Caco-2 (cell line): ENCODE measurements around the gene C1QA. TPM values are rescaled to one million over a fixed set of nuclear protein-coding genes. Genes with fewer than 3 reads are reported as not detected.

ENCODE experiments used
- BruUV-seq: library from RNA; stranded (reverse); fragments of 400-500 nt; replicated peaks from 2 replicates; lab custom pipeline; 2021; lab: Mats Ljungman, UMichigan
- CTCF ChIA-PET: fragments of 300-600 bp; sonication (Branson Sonifier 250); formaldehyde crosslinking; loops from one replicate; lab custom pipeline; 2022; ENCODE audit warnings: antibody characterized with exemption; lab: Charles Lee
- POLR2A ChIA-PET: fragments of 300-600 bp; sonication (Branson Sonifier 250); formaldehyde crosslinking; loops from one replicate; lab custom pipeline; 2022; ENCODE audit warnings: antibody characterized with exemption; lab: Charles Lee
- DNase-seq, 2 experiments: peaks; one replicate each; pipeline versions ENCODE4 v3.0.0 to v3.0.0-alpha.2; 2020 to 2022
- H3K27me3 ChIP-seq: replicated peaks from 2 replicates; pipeline ENCODE4 v1.6.0; 2011; ENCODE audit warnings: low read length; ENCODE audit not compliant: control insufficient read depth, insufficient read depth
- H3K36me3 ChIP-seq: 2 replicates; pipeline ENCODE4 v1.5.1; 2011; ENCODE audit warnings: low read length; ENCODE audit not compliant: control insufficient read depth, insufficient read depth
- H3K4me1 ChIP-seq: fragments of 250-450 bp; sonication (Bioruptor Pico); 2 replicates; pipeline ENCODE4 v1.5.1; 2020; ENCODE audit warnings: mild to moderate bottlenecking
- H3K4me3 ChIP-seq: 2 replicates; pipeline ENCODE4 v1.5.1; 2011; ENCODE audit warnings: low read depth, mild to moderate bottlenecking, control low read depth, low read length
- H3K9me3 ChIP-seq: fragments of 250-450 bp; sonication (Bioruptor Pico); 2 replicates; pipeline ENCODE4 v1.5.1; 2020; ENCODE audit warnings: mild to moderate bottlenecking, moderate library complexity
- H3K27ac Mint-ChIP-seq: one replicate; pipeline ENCODE4 v1.8.0; 2022; ENCODE audit warnings: mixed read lengths; ENCODE audit not compliant: unreplicated experiment
- H3K27me3 Mint-ChIP-seq: one replicate; pipeline ENCODE4 v1.8.0; 2022; ENCODE audit warnings: mixed read lengths; ENCODE audit not compliant: insufficient read depth, unreplicated experiment
- H3K36me3 Mint-ChIP-seq: one replicate; pipeline ENCODE4 v1.8.0; 2022; ENCODE audit warnings: mild to moderate bottlenecking, mixed read lengths; ENCODE audit not compliant: insufficient read depth, unreplicated experiment
- H3K4me1 Mint-ChIP-seq: one replicate; pipeline ENCODE4 v1.8.0; 2022; ENCODE audit warnings: low read depth, mixed read lengths; ENCODE audit not compliant: unreplicated experiment
- H3K4me3 Mint-ChIP-seq: one replicate; pipeline ENCODE4 v1.8.0; 2022; ENCODE audit warnings: mild to moderate bottlenecking, moderate library complexity, mixed read lengths; ENCODE audit not compliant: unreplicated experiment
- H3K9me3 Mint-ChIP-seq: one replicate; pipeline ENCODE4 v1.8.0; 2022; ENCODE audit warnings: mixed read lengths; ENCODE audit not compliant: unreplicated experiment
- CTCF ChIP-seq, 2 experiments: fragments of 200-600 bp in 1 of 2; IDR thresholded peaks; 1 replicate in 1 of 2; 2 replicates in 1 of 2; pipeline versions ENCODE4 v1.5.1 to v1.8.0; 2011 to 2022; ENCODE audit warnings: antibody characterized with exemption in 1 of 2, control low read depth in 1 of 2, inconsistent platforms in 1 of 2, low read depth in 1 of 2, low read length in 1 of 2, mild to moderate bottlenecking in 1 of 2, moderate library complexity in 1 of 2; ENCODE audit not compliant: insufficient read depth in 1 of 2, severe bottlenecking in 1 of 2, unreplicated experiment in 1 of 2
- intact Hi-C: fragments of 100-400 bp; cut with micrococcal nuclease; formaldehyde crosslinking; loops from one replicate; pipeline ENCODE4 v1.10.0; 2022; ENCODE audit not compliant: unreplicated experiment
- total RNA-seq: library from RNA; stranded (reverse); gene quantifications from 2 replicates; pipeline ENCODE4 v1.2.3, GENCODE V29; 2022

The C1QA gene
- total RNA-seq, 1 experiment from 2014 or later: not detected

- no peak for DNase-seq
- Histone ChIP-seq H3K36me3 (no peaks in the 10 kb centered on the region), H3K27me3 (no peaks in the 10 kb centered on the region), H3K4me1 (no peaks in the 10 kb centered on the region), H3K9me3 (no peaks in the 10 kb centered on the region), H3K4me3 (no peak within 1 kb of the TSS)
- TF ChIP-seq CTCF (IDR thresholded peaks at IDR 0.05; ENCODE audit: insufficient read depth in 1 of 2, low read depth in 1 of 2, low read length in 1 of 2, severe bottlenecking in 1 of 2, unreplicated experiment in 1 of 2): no peak
- no peaks in the 10 kb centered on the region for H3K36me3 Mint-ChIP-seq
- H3K9me3 Mint-ChIP-seq: no peaks in the 10 kb centered on the region
- intact Hi-C loops: loop anchor here (5.0 kb wide), 1 partner anchor 101 kb away; no protein-coding TSS in a partner anchor
- ChIA-PET CTCF (no interaction called here), POLR2A (no interaction called here)
- peaks cover 6% of the 10 kb centered on the region for H3K27me3 Mint-ChIP-seq
- H3K27ac Mint-ChIP-seq: no peak within 1 kb of the TSS
- H3K4me1 Mint-ChIP-seq: no peaks in the 10 kb centered on the region
- no peak within 1 kb of the TSS for H3K4me3 Mint-ChIP-seq
- no TSS peak for BruUV-seq
Observed at GRCh38 chr1:22643381-22643780, 7.0 kb downstream of the C1QA start, which contains the start of gene C1QC. Gene C1QC (plus strand): TSS chr1:22643633. CDS start chr1:22644024, 391 bp downstream.

GRCh38 chr1:22643928-22644327 lies 7.5 kb downstream of the C1QA start:
- H3K4me3 ChIP-seq: no peak overlapping the region
- H3K27ac Mint-ChIP-seq: no peak overlapping the region
- POLR2A ChIA-PET: no interaction called here

DNA sequence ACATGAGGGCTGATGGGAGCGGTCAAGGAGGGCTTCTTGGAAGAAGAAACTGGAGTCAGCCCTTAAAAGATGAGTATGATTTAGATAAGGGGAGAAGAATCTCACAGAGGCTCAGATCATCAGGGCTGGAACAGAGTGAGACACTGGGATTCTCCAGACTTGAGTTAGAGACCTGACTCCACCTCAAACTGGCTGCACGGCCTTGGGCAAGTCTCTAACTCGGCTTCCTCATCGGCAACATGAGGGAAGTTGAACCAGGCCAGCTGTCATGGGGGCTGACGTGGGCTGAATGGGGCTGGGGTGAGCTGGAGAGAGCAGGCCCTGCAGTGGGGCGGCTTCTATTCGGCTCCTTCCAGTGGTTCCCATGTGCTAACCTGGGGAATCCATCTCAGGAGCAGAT lies 9.5 kb downstream of the C1QA start:
- H3K36me3 Mint-ChIP-seq: no peaks in the 10 kb centered on the region
- Histone ChIP-seq H3K27me3 (no peaks in the 10 kb centered on the region), H3K9me3 (no peaks in the 10 kb centered on the region), H3K4me1 (no peaks in the 10 kb centered on the region), H3K4me3 (no peak overlapping the region), H3K36me3 (no peaks in the 10 kb centered on the region)
- no peak overlapping the region for H3K27ac Mint-ChIP-seq
- POLR2A ChIA-PET: no interaction called here
- no peaks in the 10 kb centered on the region for H3K4me1 Mint-ChIP-seq
- peaks cover 9% of the 10 kb centered on the region for H3K27me3 Mint-ChIP-seq
- no peak for TF ChIP-seq CTCF (IDR thresholded peaks at IDR 0.05; ENCODE audit: insufficient read depth in 1 of 2, low read depth in 1 of 2, low read length in 1 of 2, severe bottlenecking in 1 of 2, unreplicated experiment in 1 of 2)
- H3K9me3 Mint-ChIP-seq: no peaks in the 10 kb centered on the region
- no peak overlapping the region for H3K4me3 Mint-ChIP-seq
- DNase-seq: no peak
- BruUV-seq: no TSS peak
- intact Hi-C loops: no loop called here
- CTCF ChIA-PET: interaction anchor here (1.0 kb wide), 1 partner anchor 226 kb away, joined by 3 read pairs; no protein-coding TSS in a partner anchor

More at GRCh38 chr1:22643928-22644327, 7.5 kb downstream of the C1QA start:
- H3K27me3 Mint-ChIP-seq: peaks cover 6% of the 10 kb centered on the region
- TF ChIP-seq CTCF (IDR thresholded peaks at IDR 0.05; ENCODE audit: insufficient read depth in 1 of 2, low read depth in 1 of 2, low read length in 1 of 2, severe bottlenecking in 1 of 2, unreplicated experiment in 1 of 2): no peak
- H3K9me3 Mint-ChIP-seq: no peaks in the 10 kb centered on the region
- Histone ChIP-seq H3K9me3 (no peaks in the 10 kb centered on the region), H3K4me1 (no peaks in the 10 kb centered on the region), H3K27me3 (no peaks in the 10 kb centered on the region), H3K36me3 (no peaks in the 10 kb centered on the region)
- intact Hi-C loops: loop anchor here (5.0 kb wide), 1 partner anchor 102 kb away; no protein-coding TSS in a partner anchor
- no peaks in the 10 kb centered on the region for H3K4me1 Mint-ChIP-seq
- no peak overlapping the region for H3K4me3 Mint-ChIP-seq
- CTCF ChIA-PET: no interaction called here
- no TSS peak for BruUV-seq
- no peak for DNase-seq
- H3K36me3 Mint-ChIP-seq: no peaks in the 10 kb centered on the region
